ENCODE data around the gene HGS.

Gene HGS

DNA sequence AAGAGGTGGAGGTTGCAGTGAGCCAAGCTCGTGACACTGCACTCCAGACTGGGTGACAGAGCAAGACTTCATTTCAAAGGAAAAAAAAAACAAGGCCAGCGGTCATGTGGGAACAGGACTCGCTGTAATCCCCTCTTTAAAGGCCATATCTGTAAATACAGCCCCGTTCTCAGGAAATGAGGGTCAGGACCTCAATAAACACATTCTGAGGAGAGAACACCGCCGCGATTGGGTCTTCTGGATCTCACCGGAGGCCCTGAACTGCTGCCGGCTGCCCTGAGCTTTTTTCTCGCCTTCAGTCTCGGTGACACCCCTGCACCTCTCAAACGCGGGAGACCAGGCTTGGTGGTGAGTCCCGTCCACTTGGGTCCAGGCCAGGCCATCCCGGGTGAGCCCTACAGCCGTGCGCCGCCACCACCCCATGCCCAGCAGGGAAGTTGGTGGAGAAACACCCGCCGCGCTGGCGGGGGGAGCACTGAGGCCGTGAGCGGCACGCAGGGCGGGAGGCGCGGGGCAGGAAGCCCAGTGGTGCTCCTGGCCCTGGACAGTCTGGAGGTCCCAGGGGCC lies 56.7 kb downstream of the HGS start:
- H3K4me3 ChIP-seq (ENCODE audit: low read length): no peak overlapping the region
- TF ChIP-seq, protein P1, sequence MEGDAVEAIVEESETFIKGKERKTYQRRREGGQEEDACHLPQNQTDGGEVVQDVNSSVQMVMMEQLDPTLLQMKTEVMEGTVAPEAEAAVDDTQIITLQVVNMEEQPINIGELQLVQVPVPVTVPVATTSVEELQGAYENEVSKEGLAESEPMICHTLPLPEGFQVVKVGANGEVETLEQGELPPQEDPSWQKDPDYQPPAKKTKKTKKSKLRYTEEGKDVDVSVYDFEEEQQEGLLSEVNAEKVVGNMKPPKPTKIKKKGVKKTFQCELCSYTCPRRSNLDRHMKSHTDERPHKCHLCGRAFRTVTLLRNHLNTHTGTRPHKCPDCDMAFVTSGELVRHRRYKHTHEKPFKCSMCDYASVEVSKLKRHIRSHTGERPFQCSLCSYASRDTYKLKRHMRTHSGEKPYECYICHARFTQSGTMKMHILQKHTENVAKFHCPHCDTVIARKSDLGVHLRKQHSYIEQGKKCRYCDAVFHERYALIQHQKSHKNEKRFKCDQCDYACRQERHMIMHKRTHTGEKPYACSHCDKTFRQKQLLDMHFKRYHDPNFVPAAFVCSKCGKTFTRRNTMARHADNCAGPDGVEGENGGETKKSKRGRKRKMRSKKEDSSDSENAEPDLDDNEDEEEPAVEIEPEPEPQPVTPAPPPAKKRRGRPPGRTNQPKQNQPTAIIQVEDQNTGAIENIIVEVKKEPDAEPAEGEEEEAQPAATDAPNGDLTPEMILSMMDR (conservative IDR thresholded peaks at IDR 0.05; ENCODE audit: low read depth, low read length): no peak
- no peak for DNase-seq (ENCODE audit: low read depth)

DNA sequence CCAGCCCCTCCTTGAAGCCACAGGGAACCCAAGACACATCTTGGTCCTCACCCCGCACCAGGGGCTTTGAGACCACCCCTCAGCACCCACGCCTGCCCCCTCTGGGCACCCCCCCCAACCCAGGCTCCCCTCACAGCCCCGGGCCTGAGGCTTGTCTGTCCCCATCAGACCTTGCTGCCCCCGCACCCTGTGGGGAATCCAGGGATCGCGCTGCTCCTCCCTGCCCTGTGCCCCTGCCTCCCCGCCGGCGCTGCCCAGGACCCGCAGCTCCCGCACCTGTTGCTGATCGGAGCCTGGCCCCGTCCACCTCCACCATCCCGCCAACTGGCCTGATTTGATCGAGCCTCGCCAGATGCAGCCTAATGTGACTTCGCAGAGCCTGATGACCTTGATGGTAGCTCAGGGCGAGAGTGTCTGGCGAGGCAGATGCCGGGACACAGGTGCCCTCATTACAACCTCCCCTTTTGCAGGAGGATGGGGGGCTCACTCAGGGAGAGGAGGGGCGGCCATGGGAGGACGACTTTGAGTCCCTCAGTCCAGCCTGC lies 57.3 kb downstream of the HGS start:
- TF ChIP-seq, protein P1 (conservative IDR thresholded peaks at IDR 0.05; ENCODE audit: low read depth, low read length): no peak
- DNase-seq (ENCODE audit: low read depth): no peak
- H3K4me3 ChIP-seq (ENCODE audit: low read length): no peak overlapping the region

DNA sequence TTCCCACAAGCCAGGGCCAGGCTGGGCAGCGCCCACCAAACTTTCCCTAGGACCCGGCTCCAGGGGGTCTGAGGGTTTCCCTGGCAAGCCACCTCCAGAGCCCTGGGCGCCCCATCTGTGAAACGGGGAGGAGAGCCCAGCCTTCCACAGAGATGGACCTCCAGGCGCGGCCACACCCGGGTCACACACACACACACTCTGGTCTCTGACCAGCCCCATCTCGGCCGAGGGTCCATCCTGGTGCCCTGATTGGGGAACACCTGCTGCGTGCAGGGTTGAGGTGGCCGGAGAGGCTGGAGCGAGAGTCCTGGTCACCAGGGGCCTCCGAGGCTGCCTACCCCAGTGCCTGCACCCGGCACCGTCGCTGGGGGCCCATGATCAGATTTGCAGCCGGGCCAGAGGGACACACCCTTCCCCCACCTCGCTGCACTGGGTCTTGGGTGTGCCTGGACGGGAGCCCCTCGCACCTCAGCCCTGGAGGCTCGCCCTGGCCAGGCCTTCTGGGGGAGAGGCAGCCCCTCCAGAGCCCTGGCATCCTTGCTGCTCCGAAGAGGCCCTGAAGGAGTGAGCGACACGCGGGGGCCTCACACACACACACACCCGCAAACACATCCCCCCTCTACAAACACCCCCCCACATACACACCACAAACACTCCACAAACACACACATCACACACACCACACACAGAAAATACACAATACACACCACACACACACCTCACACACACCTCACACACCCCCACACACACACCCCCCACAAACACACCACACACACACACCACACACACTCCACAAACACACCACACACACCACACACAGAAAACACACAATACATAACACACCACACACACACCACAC lies 58.0 kb downstream of the HGS start:
- no peak for DNase-seq (ENCODE audit: low read depth)
- TF ChIP-seq, protein P1 (conservative IDR thresholded peaks at IDR 0.05; ENCODE audit: low read depth, low read length): no peak
- no peak overlapping the region for H3K4me3 ChIP-seq (ENCODE audit: low read length)

Data from retinal pigment epithelial cell (primary cell).